Natural killer cell (primary cell): ENCODE results near the gene IL11RA. TPM values are rescaled to one million over a fixed set of nuclear protein-coding genes. Genes with fewer than 3 reads are reported as not detected.

Experiments used
- ATAC-seq, 3 donors: fragments of 150-1000 bp in 2 of 3; fragments of 200-7000 bp in 1 of 3; cut with Tn5 transposase; 1 replicate in 1 of 3; 2 replicates in 2 of 3; pipeline ENCODE4 v1.10.0; 2021; ENCODE audit warnings: mild to moderate bottlenecking in 2 of 3, moderate library complexity in 2 of 3
- DNase-seq, 2 donors: peaks; one replicate each; pipeline versions ENCODE4 v3.0.0 to v3.0.0-alpha.2; 2013 to 2021; ENCODE audit warnings: mixed read lengths in 1 of 2
- H3K27ac ChIP-seq: one replicate; pipeline ENCODE4 v1.5.1; 2013; ENCODE audit warnings: mild to moderate bottlenecking, low read length
- H3K27me3 ChIP-seq: one replicate; pipeline ENCODE4 v1.6.1; 2013; ENCODE audit warnings: low read length; ENCODE audit not compliant: control insufficient read depth, insufficient read depth
- H3K36me3 ChIP-seq: one replicate; pipeline ENCODE4 v1.6.1; 2013; ENCODE audit warnings: low read length; ENCODE audit not compliant: control insufficient read depth, insufficient read depth
- H3K4me1 ChIP-seq: one replicate; pipeline ENCODE4 v1.6.1; 2013; ENCODE audit warnings: low read length; ENCODE audit not compliant: control insufficient read depth, insufficient read depth
- H3K4me3 ChIP-seq: one replicate; pipeline ENCODE4 v1.5.1; 2013; ENCODE audit warnings: low read length
- H3K9me3 ChIP-seq: one replicate; pipeline ENCODE4 v1.6.1; 2013; ENCODE audit warnings: low read length; ENCODE audit not compliant: control insufficient read depth, insufficient read depth
- H3K27ac Mint-ChIP-seq, 2 donors: one replicate each; pipeline ENCODE4 v1.8.0; 2022; ENCODE audit warnings: mild to moderate bottlenecking in 2 of 2, mixed read lengths in 2 of 2, moderate library complexity in 1 of 2
- H3K27me3 Mint-ChIP-seq, 2 donors: one replicate each; pipeline ENCODE4 v1.8.0; 2022; ENCODE audit warnings: low read depth in 2 of 2, mixed read lengths in 2 of 2
- H3K36me3 Mint-ChIP-seq: one replicate; pipeline ENCODE4 v1.8.0; 2022; ENCODE audit warnings: mixed read lengths
- H3K4me1 Mint-ChIP-seq, 2 donors: one replicate each; pipeline ENCODE4 v1.8.0; 2022; ENCODE audit warnings: mixed read lengths in 2 of 2
- H3K4me3 Mint-ChIP-seq: one replicate; pipeline ENCODE4 v1.8.0; 2022; ENCODE audit warnings: mild to moderate bottlenecking, moderate library complexity, mixed read lengths
- H3K9me3 Mint-ChIP-seq, 2 donors: one replicate each; pipeline ENCODE4 v1.8.0; 2022; ENCODE audit warnings: mixed read lengths in 2 of 2
- CTCF ChIP-seq: fragments of 200-600 bp; IDR thresholded peaks from one replicate; pipeline ENCODE4 v1.8.0; 2022; ENCODE audit warnings: antibody characterized with exemption
- WGBS: methylation state at CpG from one replicate; pipeline ENCODE4 v1.1.7; 2013; ENCODE audit warnings: missing lambda C conversion rate; ENCODE audit not compliant: insufficient coverage; 5-methylcytosine and 5-hydroxymethylcytosine counted together
- intact Hi-C: fragments of 100-400 bp; cut with micrococcal nuclease; formaldehyde crosslinking; loops from one replicate; pipeline ENCODE4 v1.14.2; 2022
- total RNA-seq, 4 donors: library from RNA; stranded (reverse); fragments of 120-200 nt in 1 of 4; gene quantifications; one replicate each; pipeline versions ENCODE4 v1.2.3 to v1.2.4, GENCODE V29; 2013 to 2022

The IL11RA gene
- total RNA-seq, 3 donors from 2014 or later (not counting 1 experiment from before 2014, with no cell fraction given), result 64.2 to 91.1 (median 66.1) TPM

GRCh38 chr9:34606905-34607304, 45.1 kb upstream of the IL11RA start:
- no peaks in the 10 kb centered on the region for H3K9me3 ChIP-seq
- DNase-seq (no peak), ATAC-seq (no peak)
- no peak overlapping the region for H3K4me3 Mint-ChIP-seq
- H3K27me3 ChIP-seq, result no peaks in the 10 kb centered on the region
- H3K4me1 ChIP-seq, result peaks cover 14% of the 10 kb centered on the region
- no peaks in the 10 kb centered on the region for H3K9me3 Mint-ChIP-seq
- H3K36me3 ChIP-seq, result no peaks in the 10 kb centered on the region
- intact Hi-C loops, result no loop called here
- no peaks in the 10 kb centered on the region for H3K36me3 Mint-ChIP-seq
- H3K4me3 ChIP-seq, result no peak overlapping the region
- 97% methylated on average over 3 of the region's 3 CpGs for WGBS
- no peaks in the 10 kb centered on the region for H3K27me3 Mint-ChIP-seq
- no peak overlapping the region for H3K27ac Mint-ChIP-seq
- no peak overlapping the region for H3K27ac ChIP-seq
- no peak for TF ChIP-seq CTCF
- H3K4me1 Mint-ChIP-seq, result peaks cover 14 to 22% of the 10 kb centered on the region in 2 donors

GRCh38 chr9:34607331-34607730, 44.7 kb upstream of the IL11RA start:
- Histone ChIP-seq H3K9me3 (no peaks in the 10 kb centered on the region), H3K4me1 (peaks cover 16% of the 10 kb centered on the region), H3K4me3 (no peak overlapping the region), H3K27me3 (no peaks in the 10 kb centered on the region), H3K36me3 (no peaks in the 10 kb centered on the region), H3K27ac (no peak overlapping the region)
- DNase-seq (no peak), ATAC-seq (no peak)
- Mint-ChIP-seq H3K4me1 (peaks cover 17 to 26% of the 10 kb centered on the region in 2 donors), H3K9me3 (no peaks in the 10 kb centered on the region), H3K36me3 (no peaks in the 10 kb centered on the region), H3K27ac (no peak overlapping the region), H3K27me3 (no peaks in the 10 kb centered on the region), H3K4me3 (no peak overlapping the region)
- TF ChIP-seq CTCF, result no peak
- intact Hi-C loops, result no loop called here
- WGBS, result 65% methylated on average over 2 of the region's 2 CpGs

GRCh38 chr9:34610434-34611206, 41.4 kb upstream of the IL11RA start:
- H3K27ac Mint-ChIP-seq, result peak overlapping the region; percentile 92 to 96
- DNase-seq (no peak), ATAC-seq (no peak)
- H3K4me3 Mint-ChIP-seq, result peak overlapping the region; percentile 41
- H3K27me3 Mint-ChIP-seq, result no peaks in the 10 kb centered on the region
- H3K36me3 Mint-ChIP-seq, result no peaks in the 10 kb centered on the region
- no peak overlapping the region for H3K27ac ChIP-seq
- no peak overlapping the region for H3K4me3 ChIP-seq
- no peaks in the 10 kb centered on the region for H3K9me3 ChIP-seq
- H3K9me3 Mint-ChIP-seq, result no peaks in the 10 kb centered on the region
- TF ChIP-seq CTCF, result no peak
- H3K4me1 ChIP-seq, result peaks cover 24% of the 10 kb centered on the region
- H3K4me1 Mint-ChIP-seq, result peaks cover 29 to 36% of the 10 kb centered on the region in 2 donors
- WGBS, result 98% methylated on average over 20 of the region's 20 CpGs
- H3K36me3 ChIP-seq, result peaks cover 7% of the 10 kb centered on the region
- no peaks in the 10 kb centered on the region for H3K27me3 ChIP-seq
- intact Hi-C loops, result loop anchor here (5.0 kb wide), 1 partner anchor 37 kb away; the partner anchor contains the start of gene GALT
